HEK293 (cell line): ENCODE results near the gene JAK3.

ENCODE experiments used
- BCL11A ChIP-seq: fragments of 450-650 bp; formaldehyde crosslinking; IDR thresholded peaks from 2 replicates; pipeline ENCODE4 v1.5.1; 2016; ENCODE audit warnings: low read depth, missing biosample characterization, missing genetic modification characterization
- GLI2 ChIP-seq: fragments of 450-650 bp; formaldehyde crosslinking; IDR thresholded peaks from 2 replicates; pipeline ENCODE4; 2017; ENCODE audit warnings: missing biosample characterization, missing genetic modification characterization, low read depth, borderline replicate concordance
- GLI4 ChIP-seq: fragments of 450-650 bp; formaldehyde crosslinking; IDR thresholded peaks from 2 replicates; pipeline ENCODE4 v1.5.1; 2016; ENCODE audit warnings: missing biosample characterization, missing genetic modification characterization
- HOXA7 ChIP-seq: sonication (generic); formaldehyde crosslinking; IDR thresholded peaks from 2 replicates; pipeline ENCODE4 v1.8.1; 2022; ENCODE audit warnings: missing genetic modification reagents, borderline replicate concordance
- HOXD13 ChIP-seq: sonication (generic); formaldehyde crosslinking; IDR thresholded peaks from 2 replicates; pipeline ENCODE4 v1.8.0; 2022; ENCODE audit warnings: missing genetic modification reagents, borderline replicate concordance
- SETDB1 ChIP-seq: IDR thresholded peaks from one replicate; pipeline ENCODE4 v1.6.1; 2017; ENCODE audit warnings: mild to moderate bottlenecking, low read length, moderate library complexity, mixed read lengths; ENCODE audit not compliant: insufficient read length
- SP3 ChIP-seq: fragments of 450-650 bp; formaldehyde crosslinking; IDR thresholded peaks from 2 replicates; pipeline ENCODE4 v1.5.1; 2016; ENCODE audit warnings: missing biosample characterization, missing genetic modification characterization
- YY1 ChIP-seq: fragments of 450-650 bp; formaldehyde crosslinking; IDR thresholded peaks from 2 replicates; pipeline ENCODE4 v1.5.1; 2018; ENCODE audit warnings: missing biosample characterization, missing genetic modification characterization
- ZNF112 ChIP-seq: fragments of 450-650 bp; formaldehyde crosslinking; IDR thresholded peaks from 2 replicates; pipeline ENCODE4 v1.5.0; 2017; ENCODE audit warnings: missing biosample characterization, missing genetic modification characterization
- ZNF114 ChIP-seq: fragments of 450-650 bp; formaldehyde crosslinking; IDR thresholded peaks from 2 replicates; pipeline ENCODE4 v1.5.0; 2017; ENCODE audit warnings: missing biosample characterization, missing genetic modification characterization
- ZNF133 ChIP-seq: fragments of 450-650 bp; formaldehyde crosslinking; IDR thresholded peaks from 2 replicates; pipeline ENCODE4 v1.5.1; 2016; ENCODE audit warnings: missing biosample characterization, missing genetic modification characterization
- ZNF423 ChIP-seq: fragments of 450-650 bp; formaldehyde crosslinking; IDR thresholded peaks from 2 replicates; pipeline ENCODE4 v1.5.1; 2016; ENCODE audit warnings: missing biosample characterization, missing genetic modification characterization
- ZNF677 ChIP-seq: fragments of 450-650 bp; IDR thresholded peaks from 2 replicates; pipeline ENCODE4 v1.5.0; 2018; ENCODE audit warnings: missing biosample characterization, mild to moderate bottlenecking, missing genetic modification characterization, moderate library complexity
- TF ChIP-seq, protein P1 (sequence below): fragments of 450-650 bp; formaldehyde crosslinking; IDR thresholded peaks from 2 replicates; pipeline ENCODE4 v1.5.1; 2016; ENCODE audit warnings: missing biosample characterization, missing genetic modification characterization

DNA sequence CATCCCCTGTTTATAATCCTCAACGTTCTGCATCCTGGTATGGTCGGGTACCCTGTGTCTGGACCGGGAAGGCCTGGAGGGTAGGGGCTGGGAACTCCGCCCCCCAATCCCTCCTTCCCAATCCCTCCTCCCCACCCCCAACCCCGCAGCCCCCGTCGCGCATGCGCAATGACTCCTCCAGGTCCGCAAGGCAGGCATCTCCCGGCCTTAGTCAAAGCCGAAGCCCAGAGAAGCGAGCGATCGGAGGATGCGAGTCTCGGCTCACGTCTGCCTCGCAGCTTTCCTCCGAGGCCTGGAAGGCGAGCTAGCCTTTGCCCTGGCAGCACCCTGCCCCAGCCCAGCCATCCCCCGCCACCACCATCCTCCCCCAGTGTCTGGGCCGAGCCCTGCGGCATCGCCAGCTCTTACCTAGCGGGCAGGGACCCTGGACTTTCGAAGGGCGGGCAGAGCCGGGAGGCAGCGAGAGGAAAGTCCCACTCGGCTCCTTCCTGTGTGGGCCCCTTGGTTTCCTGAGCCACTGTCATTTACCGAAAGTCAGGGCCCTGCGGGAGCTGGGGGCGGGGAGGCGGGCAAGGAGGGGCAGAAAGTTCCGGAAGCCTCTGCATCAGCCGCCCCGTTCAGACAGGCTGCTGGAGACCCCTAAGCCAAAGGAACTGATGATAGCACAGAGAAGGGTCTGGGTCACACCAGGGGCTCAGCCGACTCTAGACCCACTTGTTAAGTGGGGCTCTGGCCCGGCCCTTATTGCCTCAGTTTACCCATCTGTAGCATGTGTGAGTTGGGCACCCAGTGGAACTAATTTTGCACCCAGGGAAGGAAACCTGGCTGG is at the start of gene JAK3:
- TF ChIP-seq YY1 (no peak), GLI2 (tag by site-specific recombination) (no peak), SP3 (no peak), ZNF133 (tag by site-specific recombination) (no peak), ZNF677 (tag by site-specific recombination) (no peak), BCL11A (tag by site-specific recombination) (no peak), HOXA7 (CRISPR knock-in tag) (no peak), ZNF112 (tag by site-specific recombination) (no peak), ZNF114 (no peak), SETDB1 (no peak), ZNF423 (no peak), GLI4 (tag by site-specific recombination) (no peak), HOXD13 (no peak)
- TF ChIP-seq, protein P1, sequence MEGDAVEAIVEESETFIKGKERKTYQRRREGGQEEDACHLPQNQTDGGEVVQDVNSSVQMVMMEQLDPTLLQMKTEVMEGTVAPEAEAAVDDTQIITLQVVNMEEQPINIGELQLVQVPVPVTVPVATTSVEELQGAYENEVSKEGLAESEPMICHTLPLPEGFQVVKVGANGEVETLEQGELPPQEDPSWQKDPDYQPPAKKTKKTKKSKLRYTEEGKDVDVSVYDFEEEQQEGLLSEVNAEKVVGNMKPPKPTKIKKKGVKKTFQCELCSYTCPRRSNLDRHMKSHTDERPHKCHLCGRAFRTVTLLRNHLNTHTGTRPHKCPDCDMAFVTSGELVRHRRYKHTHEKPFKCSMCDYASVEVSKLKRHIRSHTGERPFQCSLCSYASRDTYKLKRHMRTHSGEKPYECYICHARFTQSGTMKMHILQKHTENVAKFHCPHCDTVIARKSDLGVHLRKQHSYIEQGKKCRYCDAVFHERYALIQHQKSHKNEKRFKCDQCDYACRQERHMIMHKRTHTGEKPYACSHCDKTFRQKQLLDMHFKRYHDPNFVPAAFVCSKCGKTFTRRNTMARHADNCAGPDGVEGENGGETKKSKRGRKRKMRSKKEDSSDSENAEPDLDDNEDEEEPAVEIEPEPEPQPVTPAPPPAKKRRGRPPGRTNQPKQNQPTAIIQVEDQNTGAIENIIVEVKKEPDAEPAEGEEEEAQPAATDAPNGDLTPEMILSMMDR, result no peak
